Measurements from ENCODE around the gene SRA1. TPM values are rescaled to one million over a fixed set of nuclear protein-coding genes. Genes with fewer than 3 reads are reported as not detected.

The SRA1 gene
- total RNA-seq, 1 experiment from 2014 or later: 52.0 TPM

DNA sequence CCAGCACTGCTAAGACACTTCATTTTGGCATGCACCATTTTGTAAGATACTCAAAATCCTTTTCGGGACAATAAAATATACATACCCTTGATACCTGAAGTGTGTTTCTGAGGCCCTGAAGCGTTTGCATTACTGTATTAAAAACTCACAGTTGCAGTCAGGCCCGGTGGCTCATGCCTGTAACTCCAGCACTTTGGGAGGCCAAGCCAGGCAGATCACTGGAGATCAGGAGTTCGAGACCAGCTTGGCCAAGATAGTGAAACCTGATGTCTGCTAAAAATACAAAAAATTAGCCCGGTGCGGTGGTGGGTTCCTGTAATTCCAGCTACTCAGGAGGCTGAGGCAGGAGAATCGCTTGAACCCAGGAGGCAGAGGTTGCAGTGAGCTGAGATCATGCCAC is 12.3 kb downstream of the SRA1 start:
- H3K27ac ChIP-seq (ENCODE audit: low read length): no peak overlapping the region
- peaks cover 15% of the 10 kb centered on the region for H3K36me3 ChIP-seq (ENCODE audit: control insufficient read depth, insufficient read depth, low read length)
- peaks cover 33% of the 10 kb centered on the region for H3K4me1 ChIP-seq (ENCODE audit: control insufficient read depth, insufficient read depth, low read length)
- TF ChIP-seq SIN3A (IDR thresholded peaks at IDR 0.05; ENCODE audit: borderline replicate concordance, insufficient read depth, low read depth, low read length) (no peak), REST (IDR thresholded peaks at IDR 0.05; ENCODE audit: insufficient read depth in 1 of 2, low read depth in 2 of 2, low read length in 1 of 2) (no peak), TCF7L2 (IDR thresholded peaks at IDR 0.05; ENCODE audit: low read depth, low read length) (no peak), POLR2AphosphoS5 (IDR thresholded peaks at IDR 0.05; ENCODE audit: low read depth, low read length) (no peak)
- TF ChIP-seq, protein P1, sequence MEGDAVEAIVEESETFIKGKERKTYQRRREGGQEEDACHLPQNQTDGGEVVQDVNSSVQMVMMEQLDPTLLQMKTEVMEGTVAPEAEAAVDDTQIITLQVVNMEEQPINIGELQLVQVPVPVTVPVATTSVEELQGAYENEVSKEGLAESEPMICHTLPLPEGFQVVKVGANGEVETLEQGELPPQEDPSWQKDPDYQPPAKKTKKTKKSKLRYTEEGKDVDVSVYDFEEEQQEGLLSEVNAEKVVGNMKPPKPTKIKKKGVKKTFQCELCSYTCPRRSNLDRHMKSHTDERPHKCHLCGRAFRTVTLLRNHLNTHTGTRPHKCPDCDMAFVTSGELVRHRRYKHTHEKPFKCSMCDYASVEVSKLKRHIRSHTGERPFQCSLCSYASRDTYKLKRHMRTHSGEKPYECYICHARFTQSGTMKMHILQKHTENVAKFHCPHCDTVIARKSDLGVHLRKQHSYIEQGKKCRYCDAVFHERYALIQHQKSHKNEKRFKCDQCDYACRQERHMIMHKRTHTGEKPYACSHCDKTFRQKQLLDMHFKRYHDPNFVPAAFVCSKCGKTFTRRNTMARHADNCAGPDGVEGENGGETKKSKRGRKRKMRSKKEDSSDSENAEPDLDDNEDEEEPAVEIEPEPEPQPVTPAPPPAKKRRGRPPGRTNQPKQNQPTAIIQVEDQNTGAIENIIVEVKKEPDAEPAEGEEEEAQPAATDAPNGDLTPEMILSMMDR (IDR thresholded peaks at IDR 0.05): no peak
- in situ Hi-C loops (cut with HindIII; ENCODE audit: low pct_unique_long_range_greater_than_20kb, low sequenced_read_pairs): no loop called here
- CTCF ChIA-PET: no interaction called here
- H3K9me3 ChIP-seq (ENCODE audit: control insufficient read depth, insufficient read depth, low read depth, low read length): no peaks in the 10 kb centered on the region
- no peak overlapping the region for H3K4me3 ChIP-seq (ENCODE audit: low read depth in 2 of 2, low read length in 2 of 2)
- H3K27me3 ChIP-seq (ENCODE audit: control insufficient read depth, insufficient read depth, low read length): no peaks in the 10 kb centered on the region
- no TSS peak for BruUV-seq (replicated peaks)
- ATAC-seq (no peak), DNase-seq (ENCODE audit: low read depth, low spot score) (no peak)
- POLR2A ChIA-PET: interaction anchor here (0.7 kb wide), 1 partner anchor 17 kb away, joined by 5 read pairs; no protein-coding TSS in a partner anchor
- intact Hi-C loops (cut with micrococcal nuclease; ENCODE audit: unreplicated experiment): no loop called here

- H3K4me1 ChIP-seq (ENCODE audit: control insufficient read depth, insufficient read depth, low read length): peaks cover 12% of the 10 kb centered on the region
- H3K36me3 ChIP-seq (ENCODE audit: control insufficient read depth, insufficient read depth, low read length): peaks cover 30% of the 10 kb centered on the region
- ATAC-seq (no peak), DNase-seq (ENCODE audit: low read depth, low spot score) (no peak)
- H3K9me3 ChIP-seq (ENCODE audit: control insufficient read depth, insufficient read depth, low read depth, low read length): no peaks in the 10 kb centered on the region
- no peak overlapping the region for H3K27ac ChIP-seq (ENCODE audit: low read length)
- TF ChIP-seq TCF7L2 (IDR thresholded peaks at IDR 0.05; ENCODE audit: low read depth, low read length): no peak
- TF ChIP-seq, protein P1 (IDR thresholded peaks at IDR 0.05): no peak
- no peak for TF ChIP-seq REST (IDR thresholded peaks at IDR 0.05; ENCODE audit: insufficient read depth in 1 of 2, low read depth in 2 of 2, low read length in 1 of 2)
- TF ChIP-seq SIN3A (IDR thresholded peaks at IDR 0.05; ENCODE audit: borderline replicate concordance, insufficient read depth, low read depth, low read length): no peak
- TF ChIP-seq POLR2AphosphoS5 (IDR thresholded peaks at IDR 0.05; ENCODE audit: low read depth, low read length): no peak
- no TSS peak for BruUV-seq (replicated peaks)
- in situ Hi-C loops (cut with HindIII; ENCODE audit: low pct_unique_long_range_greater_than_20kb, low sequenced_read_pairs): no loop called here
- CTCF ChIA-PET: no interaction called here
- H3K27me3 ChIP-seq (ENCODE audit: control insufficient read depth, insufficient read depth, low read length): no peaks in the 10 kb centered on the region
- intact Hi-C loops (cut with micrococcal nuclease; ENCODE audit: unreplicated experiment): no loop called here
- POLR2A ChIA-PET: interaction anchor here (0.6 kb wide), 1 partner anchor 119 kb away, joined by 7 read pairs; no protein-coding TSS in a partner anchor
- no peak overlapping the region for H3K4me3 ChIP-seq (ENCODE audit: low read depth in 2 of 2, low read length in 2 of 2)
Observed at GRCh38 chr5:140542972-140543371, 14.3 kb downstream of the SRA1 start.

Measured in Panc1 (cell line).